HUES64 (cell line): Measurements from ENCODE around the gene RALGPS1.
"Not testable (repeated sequence)": the region's sequence is repeated elsewhere in the genome, so short reads cannot be mapped to it uniquely, and the experiment has no call there.

Source experiments
- H3K27ac ChIP-seq: 2 replicates; pipeline ENCODE4 v1.7.0; 2013; ENCODE audit warnings: low read depth, low read length, inconsistent platforms
- H3K27me3 ChIP-seq: 2 replicates; pipeline ENCODE4 v1.6.1; 2013; ENCODE audit warnings: mild to moderate bottlenecking, low read length; ENCODE audit not compliant: insufficient read depth
- H3K36me3 ChIP-seq: 2 replicates; pipeline ENCODE4 v1.6.1; 2013; ENCODE audit warnings: mild to moderate bottlenecking, low read length; ENCODE audit not compliant: insufficient read depth
- H3K4me1 ChIP-seq: 2 replicates; pipeline ENCODE4 v1.6.1; 2013; ENCODE audit warnings: mild to moderate bottlenecking, low read length, moderate library complexity; ENCODE audit not compliant: insufficient read depth
- H3K4me3 ChIP-seq: 2 replicates; pipeline ENCODE4 v1.5.1; 2013; ENCODE audit warnings: mild to moderate bottlenecking, low read length, moderate library complexity
- H3K9ac ChIP-seq: 2 replicates; pipeline ENCODE4 v1.6.1; 2013; ENCODE audit warnings: mild to moderate bottlenecking, low read depth, low read length
- H3K9me3 ChIP-seq: 2 replicates; pipeline ENCODE4 v1.6.1; 2013; ENCODE audit warnings: low read depth, low read length; ENCODE audit not compliant: insufficient read depth
- WGBS: fragments of 150-250, 120-280 bp; methylation state at CpG from one replicate; pipeline ENCODE4 v1.1.7; 2013; ENCODE audit warnings: missing lambda C conversion rate; 5-methylcytosine and 5-hydroxymethylcytosine counted together

The RALGPS1 gene

DNA sequence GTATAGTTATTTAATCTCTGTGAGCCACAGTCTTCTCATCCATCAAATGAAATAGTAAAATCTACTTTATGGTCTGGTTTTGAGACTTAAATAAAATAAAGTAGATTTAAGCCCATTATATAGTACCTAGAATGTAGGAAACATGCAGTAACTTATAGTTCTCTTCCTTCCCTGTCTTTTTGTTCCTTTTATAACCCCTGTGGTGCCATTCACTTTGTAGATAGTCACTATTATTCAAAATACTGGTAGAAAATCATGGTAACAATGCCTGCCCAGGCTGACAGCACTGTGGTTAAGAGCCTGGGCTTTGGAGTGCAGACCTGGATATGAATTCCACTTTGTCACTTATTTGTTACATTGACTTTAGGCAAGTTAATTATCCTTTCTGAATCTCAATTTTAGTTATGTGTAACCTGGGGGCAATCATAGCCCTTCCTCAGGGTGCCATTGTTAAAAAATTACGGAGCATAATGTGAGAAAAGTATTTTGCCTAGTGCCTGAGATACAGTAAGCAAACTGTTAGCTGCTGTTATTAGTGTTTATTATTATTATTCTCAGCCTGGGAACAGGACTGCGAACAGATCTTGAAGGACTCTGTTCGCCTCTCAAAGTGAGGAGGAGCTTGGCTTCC, 100.4 kb downstream of the RALGPS1 start:
- whole genome bisulfite sequencing, result 92% methylated on average over 3 of the region's 3 CpGs
- no peaks in the 10 kb centered on the region for H3K36me3 ChIP-seq
- no peak overlapping the region for H3K4me3 ChIP-seq
- H3K27ac ChIP-seq, result no peak overlapping the region
- H3K4me1 ChIP-seq, result peaks cover 8% of the 10 kb centered on the region
- no peak overlapping the region for H3K9ac ChIP-seq
- no peaks in the 10 kb centered on the region for H3K9me3 ChIP-seq
- H3K27me3 ChIP-seq, result no peaks in the 10 kb centered on the region

DNA sequence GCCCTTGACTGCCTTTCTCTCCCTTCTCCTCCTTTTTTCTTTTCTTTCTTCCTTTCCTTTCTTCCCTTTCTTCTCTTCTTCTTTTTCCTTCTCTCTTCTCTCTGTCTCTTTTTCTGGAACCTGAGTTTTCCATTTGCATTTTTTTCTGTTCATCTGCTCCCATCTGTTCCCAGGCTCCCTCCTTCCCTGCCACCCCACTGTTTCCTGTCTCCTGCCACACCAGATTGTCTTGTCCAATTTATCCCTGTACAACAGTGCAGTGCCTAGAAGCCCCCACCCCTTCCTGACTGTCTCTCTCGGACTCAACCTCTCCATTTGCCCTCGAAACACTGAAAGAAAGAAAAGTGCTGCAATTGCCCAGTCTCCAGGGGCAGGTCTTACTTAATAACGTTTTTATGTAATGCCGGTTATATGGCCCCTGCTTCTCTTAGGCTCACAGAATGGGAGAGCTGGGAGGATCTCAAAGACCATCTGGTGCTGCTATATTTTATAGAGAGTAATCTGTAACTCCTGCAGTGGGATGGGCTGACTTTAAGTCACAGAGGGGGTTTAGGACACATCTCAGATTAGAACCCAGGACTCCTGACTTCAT, 101.4 kb downstream of the RALGPS1 start:
- peaks cover 8% of the 10 kb centered on the region for H3K4me1 ChIP-seq
- no peaks in the 10 kb centered on the region for H3K9me3 ChIP-seq
- WGBS, result 93% methylated on average over 4 of the region's 4 CpGs
- H3K9ac ChIP-seq, result no peak overlapping the region
- no peaks in the 10 kb centered on the region for H3K27me3 ChIP-seq
- H3K36me3 ChIP-seq, result no peaks in the 10 kb centered on the region
- H3K27ac ChIP-seq, result no peak overlapping the region
- H3K4me3 ChIP-seq, result no peak overlapping the region

DNA sequence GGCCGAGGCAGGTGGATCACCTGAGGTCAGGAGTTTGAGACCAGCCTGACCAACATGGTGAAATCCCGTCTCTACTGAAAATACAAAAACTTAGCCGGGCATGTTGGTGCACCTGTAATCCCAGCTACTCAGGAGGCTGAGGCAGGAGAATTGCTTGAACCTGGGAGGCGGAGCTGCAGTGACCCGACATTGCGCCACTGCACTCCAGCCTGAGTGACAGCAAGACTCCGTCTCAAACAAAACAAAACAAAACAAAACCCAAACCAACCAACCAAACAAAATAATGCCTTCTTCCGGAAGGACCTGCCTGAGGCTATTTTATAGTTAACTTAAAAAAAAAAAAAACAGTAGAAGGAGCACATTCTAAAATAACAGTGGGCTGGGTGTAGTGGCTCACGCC, 103.4 kb downstream of the RALGPS1 start:
- WGBS, result 95% methylated on average over 9 of the region's 9 CpGs
- not testable (repeated sequence) for H3K9me3 ChIP-seq, H3K4me1 ChIP-seq, H3K27ac ChIP-seq, H3K9ac ChIP-seq, H3K4me3 ChIP-seq, H3K27me3 ChIP-seq, H3K36me3 ChIP-seq

DNA sequence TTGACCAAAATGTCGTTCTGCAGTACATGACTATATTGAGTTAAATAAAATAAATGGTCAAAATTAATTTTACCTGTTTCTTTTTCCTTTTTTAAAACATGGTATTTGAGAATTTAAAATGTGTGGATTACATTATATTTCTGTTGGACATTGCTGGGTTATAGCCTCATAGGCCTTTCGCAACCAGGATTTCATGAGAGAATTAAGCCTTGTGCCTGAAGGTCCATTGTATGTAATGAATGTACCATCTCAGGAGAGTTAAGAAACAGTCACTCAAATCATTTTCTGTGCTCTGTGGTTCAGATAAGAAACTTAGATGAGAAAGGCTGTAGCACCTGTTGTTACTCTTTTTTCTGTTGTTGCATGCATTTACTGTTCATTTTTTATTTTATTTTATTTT, 104.4 kb downstream of the RALGPS1 start:
- Histone ChIP-seq H3K36me3 (no peaks in the 10 kb centered on the region), H3K27me3 (no peaks in the 10 kb centered on the region), H3K4me1 (peaks cover 8% of the 10 kb centered on the region), H3K9ac (no peak overlapping the region), H3K9me3 (no peaks in the 10 kb centered on the region), H3K27ac (no peak overlapping the region), H3K4me3 (no peak overlapping the region)
- WGBS, result 92% methylated on average over 2 of the region's 2 CpGs

DNA sequence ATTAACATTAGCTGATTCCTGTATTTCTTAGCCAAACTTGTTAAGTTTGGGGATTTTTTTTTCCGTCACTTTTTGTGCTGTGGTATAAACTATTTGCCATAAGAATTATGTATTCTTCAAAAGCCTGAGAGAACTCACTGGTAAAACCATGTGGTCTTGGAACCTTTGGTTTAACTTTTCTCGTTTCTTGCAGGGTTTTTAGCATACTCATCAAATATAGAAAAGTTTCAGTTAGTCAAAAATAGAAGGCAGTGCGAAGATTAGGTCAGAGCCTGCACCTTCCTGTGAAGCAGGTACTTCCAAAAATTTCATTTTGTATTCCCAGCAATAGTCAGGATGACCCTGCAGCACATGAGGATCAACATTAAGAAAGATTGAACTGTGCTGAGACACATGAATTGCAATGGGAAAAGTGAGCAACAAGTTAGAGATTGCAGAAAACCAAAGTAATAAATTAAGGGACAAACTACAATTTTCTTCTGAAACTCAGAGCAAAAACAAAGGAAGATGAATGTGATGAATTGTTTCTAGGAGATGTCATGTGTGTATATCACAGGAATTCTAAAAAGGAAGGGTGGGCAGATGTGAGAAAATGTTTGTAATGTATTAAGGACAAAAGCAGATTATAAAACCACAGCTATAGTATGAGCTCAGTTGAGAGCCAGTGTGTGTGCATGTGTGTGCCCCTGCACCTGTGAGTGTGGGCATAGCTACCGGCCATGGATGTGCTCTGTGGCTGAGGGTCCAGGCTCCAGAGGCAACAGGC, 105.6 kb downstream of the RALGPS1 start:
- no peaks in the 10 kb centered on the region for H3K27me3 ChIP-seq
- H3K9ac ChIP-seq, result no peak overlapping the region
- H3K4me3 ChIP-seq, result no peak overlapping the region
- H3K4me1 ChIP-seq, result peaks cover 2% of the 10 kb centered on the region; the same call in 1 of the 2 replicates
- WGBS, result 86% methylated on average over 4 of the region's 4 CpGs
- no peaks in the 10 kb centered on the region for H3K36me3 ChIP-seq
- no peak overlapping the region for H3K27ac ChIP-seq
- H3K9me3 ChIP-seq, result no peaks in the 10 kb centered on the region

DNA sequence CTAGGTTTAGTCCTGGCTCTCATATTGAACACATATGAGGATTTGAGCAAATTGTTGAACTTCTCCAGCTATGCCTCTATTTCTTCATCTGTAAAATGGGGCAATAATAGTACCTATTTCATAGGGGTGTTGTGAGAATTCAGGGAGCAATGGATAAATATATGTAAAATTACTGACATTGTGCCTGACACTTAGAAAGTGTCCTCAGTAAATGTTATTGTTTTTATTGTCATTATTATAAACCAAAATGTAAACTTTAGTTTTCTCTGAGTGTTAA, 106.2 kb downstream of the RALGPS1 start:
- Histone ChIP-seq H3K27ac (no peak overlapping the region), H3K9me3 (no peaks in the 10 kb centered on the region), H3K4me1 (no peaks in the 10 kb centered on the region), H3K36me3 (no peaks in the 10 kb centered on the region), H3K9ac (no peak overlapping the region), H3K4me3 (no peak overlapping the region), H3K27me3 (no peaks in the 10 kb centered on the region)

DNA sequence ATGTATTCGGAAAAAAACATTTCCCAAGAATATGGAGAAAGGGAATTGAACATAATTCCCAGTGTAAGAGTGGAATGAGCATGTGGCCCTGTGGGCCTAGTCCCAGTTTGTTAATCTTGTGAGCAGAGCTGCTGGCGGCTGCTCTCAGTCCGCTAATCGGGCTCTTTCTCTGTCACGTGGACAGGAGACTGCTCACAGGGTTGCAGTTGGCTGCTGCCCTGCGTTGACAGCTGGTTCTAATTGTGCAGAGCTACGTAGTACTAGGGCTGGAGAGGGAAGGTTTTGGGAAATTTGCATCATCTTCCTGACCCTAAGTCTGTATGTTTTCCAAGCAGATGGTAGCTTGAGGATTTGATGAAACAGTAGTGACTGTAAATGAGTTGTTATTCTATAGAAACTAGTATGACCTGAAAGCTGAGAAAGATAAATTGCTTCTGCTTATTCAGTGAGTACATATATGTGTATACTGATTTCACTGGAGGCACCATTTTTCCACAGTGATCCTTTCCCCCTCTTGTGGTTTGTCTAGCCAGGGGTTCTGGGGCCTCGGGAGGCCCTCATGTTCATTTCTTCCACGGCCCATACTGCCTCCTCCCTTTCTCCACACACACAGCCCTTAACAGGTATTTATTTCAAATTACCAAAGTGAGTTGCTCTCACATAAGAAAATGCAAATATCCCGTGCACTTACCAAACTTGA, 107.2 kb downstream of the RALGPS1 start:
- Histone ChIP-seq H3K27me3 (no peaks in the 10 kb centered on the region), H3K36me3 (no peaks in the 10 kb centered on the region), H3K9ac (no peak overlapping the region), H3K27ac (no peak overlapping the region), H3K9me3 (no peaks in the 10 kb centered on the region), H3K4me1 (no peaks in the 10 kb centered on the region), H3K4me3 (no peak overlapping the region)
- WGBS, result 81% methylated on average over 10 of the region's 10 CpGs

DNA sequence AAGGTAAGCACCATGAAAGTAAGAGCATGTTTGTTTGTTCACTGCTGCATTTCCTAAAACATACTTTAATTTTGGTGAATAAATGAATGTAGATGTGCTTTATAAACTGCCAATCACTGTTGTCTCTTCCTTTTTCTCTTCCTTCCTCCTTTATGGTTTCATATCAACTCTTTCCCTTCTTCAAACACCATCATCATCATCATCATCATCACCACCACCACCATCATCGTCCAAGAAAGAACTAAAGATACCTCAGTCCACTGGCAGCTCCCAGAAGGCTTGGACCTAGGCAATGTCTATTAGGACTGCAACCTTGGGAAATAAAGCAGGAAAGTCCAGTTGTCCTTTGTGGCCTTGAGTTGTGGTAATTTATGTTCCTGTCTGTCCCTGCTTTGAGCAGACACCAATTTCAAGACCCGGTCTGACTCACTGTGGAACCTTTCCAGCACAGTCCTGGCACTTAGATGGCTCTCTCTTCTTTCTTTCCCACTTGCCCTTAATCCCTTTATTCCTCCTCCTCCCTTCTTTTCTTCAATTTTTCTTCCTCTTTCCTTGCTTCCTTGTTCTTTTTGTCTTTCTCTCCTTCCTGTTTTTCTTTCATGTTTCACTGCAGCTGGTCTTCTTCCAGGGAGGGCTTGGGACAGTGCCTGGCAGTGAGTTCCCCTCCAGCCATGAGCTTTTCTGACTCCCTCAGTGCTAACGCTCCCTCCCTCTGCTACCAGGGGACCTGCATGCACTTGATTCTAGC, 108.5 kb downstream of the RALGPS1 start:
- Histone ChIP-seq H3K27me3 (no peaks in the 10 kb centered on the region), H3K4me3 (no peak overlapping the region), H3K9me3 (no peaks in the 10 kb centered on the region), H3K27ac (no peak overlapping the region), H3K4me1 (no peaks in the 10 kb centered on the region), H3K36me3 (no peaks in the 10 kb centered on the region), H3K9ac (no peak overlapping the region)
- WGBS, result 89% methylated on average over 2 of the region's 3 CpGs

DNA sequence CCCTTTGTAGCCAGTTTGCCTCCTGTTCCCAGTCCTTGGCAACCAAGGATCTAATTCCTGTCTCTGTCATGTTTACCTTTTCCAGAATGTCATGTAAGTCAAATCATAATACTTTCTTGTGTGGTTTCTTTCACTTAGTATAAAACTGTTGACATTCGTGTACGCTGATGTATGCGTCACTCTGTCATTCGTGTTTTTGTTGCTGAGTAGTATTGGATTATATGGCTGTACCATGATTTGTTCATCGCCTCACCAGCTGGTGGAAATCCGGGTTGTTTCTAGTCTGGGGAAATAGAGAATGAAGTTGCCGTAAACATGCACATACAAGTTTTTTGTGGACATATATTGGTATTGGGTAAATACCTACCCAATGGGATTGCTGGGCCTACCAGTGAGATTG, 110.5 kb downstream of the RALGPS1 start:
- H3K4me3 ChIP-seq, result no peak overlapping the region
- H3K36me3 ChIP-seq, result no peaks in the 10 kb centered on the region
- H3K27me3 ChIP-seq, result no peaks in the 10 kb centered on the region
- H3K4me1 ChIP-seq, result no peaks in the 10 kb centered on the region
- H3K9ac ChIP-seq, result no peak overlapping the region
- no peak overlapping the region for H3K27ac ChIP-seq
- H3K9me3 ChIP-seq, result no peaks in the 10 kb centered on the region
- WGBS, result 94% methylated on average over 7 of the region's 7 CpGs

DNA sequence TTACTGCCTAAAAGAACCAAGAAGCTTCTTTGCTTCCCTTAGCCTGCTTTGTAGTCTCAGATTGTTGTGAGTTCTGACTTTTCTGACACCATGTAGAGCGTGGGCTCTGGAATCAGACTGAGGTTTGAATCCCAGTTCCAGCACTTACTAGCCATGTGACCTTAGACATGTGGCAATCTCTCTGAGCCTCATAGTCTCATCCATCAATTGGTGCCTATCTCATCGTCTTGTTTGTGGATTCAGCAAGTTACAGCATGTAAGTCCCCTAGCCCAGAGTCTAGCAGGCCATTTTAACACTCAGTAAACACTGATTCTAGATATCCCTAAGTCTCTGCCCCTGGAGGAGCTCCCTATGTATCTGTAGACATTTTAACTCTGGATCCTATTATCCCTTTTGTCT, 113.1 kb downstream of the RALGPS1 start:
- Histone ChIP-seq H3K4me3 (no peak overlapping the region), H3K36me3 (no peaks in the 10 kb centered on the region), H3K9me3 (no peaks in the 10 kb centered on the region), H3K4me1 (no peaks in the 10 kb centered on the region), H3K27ac (no peak overlapping the region), H3K9ac (no peak overlapping the region), H3K27me3 (no peaks in the 10 kb centered on the region)
- 80% methylated on average over 2 of the region's 2 CpGs for WGBS

DNA sequence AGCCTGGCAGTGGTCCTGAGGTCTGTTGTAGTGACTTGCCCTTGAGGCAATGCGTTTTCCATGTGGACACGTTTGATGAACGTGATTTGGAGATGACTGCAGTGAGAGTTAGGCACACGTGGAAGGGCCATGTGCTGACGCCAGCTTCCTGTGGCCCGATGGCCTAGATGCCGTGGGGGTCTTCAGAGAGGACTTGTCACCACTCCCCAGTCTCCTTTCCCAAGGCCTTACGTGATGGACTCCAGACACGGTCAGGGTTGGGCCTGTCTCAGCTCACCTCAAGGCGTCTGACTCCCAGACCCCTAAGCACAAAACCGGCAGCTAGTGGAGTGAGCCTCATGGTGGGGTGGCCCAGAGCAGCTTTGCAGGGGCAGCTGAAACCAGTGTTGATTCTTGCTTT, 115.0 kb downstream of the RALGPS1 start:
- Histone ChIP-seq H3K4me1 (no peaks in the 10 kb centered on the region), H3K27me3 (no peaks in the 10 kb centered on the region), H3K36me3 (no peaks in the 10 kb centered on the region), H3K4me3 (no peak overlapping the region), H3K9ac (no peak overlapping the region), H3K27ac (no peak overlapping the region), H3K9me3 (no peaks in the 10 kb centered on the region)
- 95% methylated on average over 11 of the region's 11 CpGs for WGBS
